Measurements from ENCODE around the gene RYK.

The RYK gene

DNA sequence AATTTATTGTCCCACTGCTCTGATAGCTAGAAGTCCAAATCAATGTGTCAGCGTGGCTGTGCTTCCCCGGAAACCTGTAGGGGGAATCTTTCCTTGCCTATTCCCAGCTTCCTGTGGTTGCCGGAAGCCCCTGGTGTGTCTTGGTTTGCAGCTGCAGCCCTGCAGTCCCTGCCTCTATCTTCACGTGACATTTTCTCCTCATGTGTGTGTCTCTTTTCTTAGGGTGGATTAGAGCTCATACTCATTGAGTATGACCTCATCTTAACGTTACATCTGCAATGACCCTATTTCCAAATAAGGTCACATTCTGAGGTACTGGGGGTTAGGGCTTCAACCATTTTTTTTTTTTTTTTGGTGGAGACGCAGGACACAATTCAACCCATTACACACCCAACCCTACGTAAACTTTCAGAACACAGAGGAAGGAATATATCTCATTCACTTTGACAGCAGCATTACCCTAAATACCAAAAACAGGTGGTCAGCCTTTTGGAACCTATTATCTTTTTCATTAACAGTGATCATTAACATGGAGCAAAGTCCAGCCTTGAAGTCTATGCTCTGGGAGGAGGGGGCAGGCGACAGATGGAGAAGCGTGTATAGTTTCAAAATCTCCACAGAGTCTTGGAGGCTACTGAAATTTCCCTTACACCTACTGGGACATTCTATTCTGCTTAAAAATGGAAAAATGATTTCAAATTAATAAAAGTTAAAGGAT lies 88.6 kb downstream of the RYK start:
- no peak overlapping the region for H3K27ac ChIP-seq
- DNase-seq (ENCODE audit: low read depth, low spot score): no peak

DNA sequence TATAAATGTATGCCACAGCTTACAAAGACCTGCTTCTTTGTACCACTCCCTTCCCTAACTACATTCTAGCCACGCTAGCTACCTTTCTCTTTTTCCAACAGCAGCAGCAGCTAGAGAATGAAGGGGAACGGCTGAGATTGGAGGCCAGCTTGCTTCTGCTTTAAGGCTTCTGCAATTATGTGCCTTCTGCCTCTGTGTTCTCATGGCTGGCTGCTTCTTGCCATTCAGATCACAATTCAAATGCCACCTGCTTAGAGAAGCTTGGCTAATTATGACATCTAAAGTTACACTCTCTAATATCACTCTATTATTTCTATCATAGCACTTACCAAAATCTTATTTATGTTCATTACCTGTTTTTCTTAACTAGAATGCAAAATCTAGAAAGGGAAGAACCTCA lies 95.2 kb downstream of the RYK start:
- DNase-seq (ENCODE audit: low read depth, low spot score): no peak

DNA sequence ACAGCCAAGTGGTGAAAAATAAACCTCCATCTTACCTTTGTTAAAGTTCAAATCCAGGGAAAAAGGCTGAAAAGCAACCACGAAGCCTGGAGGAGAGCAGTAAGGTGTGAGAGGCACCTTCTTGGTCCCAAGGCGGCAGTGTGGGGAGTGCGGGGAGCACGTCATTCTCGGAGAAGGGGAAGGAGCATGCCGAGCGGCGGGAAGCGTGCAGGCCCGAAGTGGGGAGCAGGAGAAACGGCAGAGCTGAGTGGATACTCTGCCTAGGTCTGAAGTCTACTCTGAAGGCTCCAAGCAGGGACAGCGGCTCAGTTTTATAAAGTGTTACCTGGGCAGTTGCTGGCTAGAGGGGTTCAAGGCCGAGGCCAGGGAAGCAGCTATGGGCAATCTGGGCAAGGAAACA lies 96.9 kb downstream of the RYK start:
- no peak for DNase-seq (ENCODE audit: low read depth, low spot score)
- no peak overlapping the region for H3K27ac ChIP-seq

More for the DNA sequence above, 95.2 kb downstream of the RYK start:
- no peak overlapping the region for H3K27ac ChIP-seq

DNA sequence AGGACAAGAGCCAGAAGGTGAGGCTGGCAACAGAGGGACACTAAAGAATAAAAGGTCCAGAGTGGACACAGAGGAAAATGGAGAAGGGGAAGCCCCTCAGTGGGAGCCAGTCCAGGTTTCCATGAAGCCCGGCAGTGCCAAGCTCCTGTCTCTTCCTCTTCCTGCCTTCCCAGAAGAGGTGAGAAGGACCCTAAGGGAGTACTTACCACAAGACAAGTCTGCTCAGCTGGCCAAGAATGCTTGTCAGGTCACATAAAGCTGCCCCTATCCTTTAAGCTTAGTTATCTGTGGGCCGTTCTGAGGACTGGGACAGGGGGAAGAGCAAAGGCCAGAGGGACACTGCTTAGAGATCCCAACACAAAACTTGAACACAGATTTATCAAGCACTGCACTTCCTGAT lies 100.2 kb downstream of the RYK start:
- no peak overlapping the region for H3K27ac ChIP-seq
- no peak for DNase-seq (ENCODE audit: low read depth, low spot score)

DNA sequence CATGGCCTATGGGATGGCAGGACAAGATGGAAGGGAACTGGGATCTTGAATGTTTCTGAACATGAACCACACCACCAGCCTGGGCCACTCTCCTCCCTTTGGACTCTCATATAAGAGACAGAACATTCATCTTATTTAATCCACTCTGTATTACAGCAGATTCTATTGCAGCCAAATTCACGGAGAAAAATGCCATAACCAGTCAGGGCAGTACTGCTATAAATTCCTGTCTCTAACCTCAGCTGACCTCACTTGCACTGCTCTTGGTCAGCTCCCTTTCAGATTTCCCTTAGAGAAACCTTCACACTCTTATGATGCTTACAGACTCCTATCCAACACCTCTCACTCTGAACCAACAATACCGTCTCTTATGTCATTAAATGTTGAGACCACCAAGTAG lies 101.4 kb downstream of the RYK start:
- H3K27ac ChIP-seq: no peak overlapping the region
- DNase-seq (ENCODE audit: low read depth, low spot score): no peak

DNA sequence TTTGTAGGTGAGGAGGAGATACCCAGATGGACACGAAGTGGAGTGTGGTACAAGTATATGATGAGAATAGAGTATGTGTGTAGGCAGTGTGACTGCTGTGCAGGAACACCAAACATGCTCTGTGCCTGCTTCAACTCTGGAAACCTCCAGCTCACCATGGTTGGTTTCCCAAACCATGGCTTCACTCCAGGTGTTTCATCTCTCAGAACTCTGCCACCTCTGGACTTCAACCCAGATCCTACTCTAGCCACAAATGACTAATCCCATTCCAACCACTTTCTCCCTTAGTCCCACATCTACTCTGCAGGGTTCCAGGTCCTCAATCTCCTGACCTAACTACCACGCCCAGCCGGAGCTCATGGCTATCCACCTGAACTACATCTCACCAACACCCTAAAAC lies 102.1 kb downstream of the RYK start:
- DNase-seq (ENCODE audit: low read depth, low spot score): no peak
- H3K27ac ChIP-seq: no peak overlapping the region

DNA sequence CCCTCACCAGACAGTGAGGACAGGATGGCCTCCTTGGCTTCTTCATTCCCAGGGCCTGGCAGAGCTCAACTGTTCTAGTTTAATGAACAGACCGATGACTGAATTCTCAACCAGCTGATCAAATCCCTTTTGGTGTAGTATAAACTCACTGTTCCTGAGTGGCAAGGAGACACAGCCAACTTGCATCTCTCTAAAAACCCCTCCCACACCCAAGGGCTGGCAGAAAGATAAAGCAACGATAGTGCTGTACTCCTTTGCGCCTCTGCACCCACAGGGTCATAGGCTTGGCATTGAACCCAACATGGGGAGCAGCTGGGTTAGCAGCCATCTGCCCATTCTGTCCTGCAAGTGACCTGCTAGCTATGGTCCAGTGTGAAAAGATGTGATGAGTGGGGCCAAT lies 103.2 kb downstream of the RYK start:
- no peak for DNase-seq (ENCODE audit: low read depth, low spot score)

DNA sequence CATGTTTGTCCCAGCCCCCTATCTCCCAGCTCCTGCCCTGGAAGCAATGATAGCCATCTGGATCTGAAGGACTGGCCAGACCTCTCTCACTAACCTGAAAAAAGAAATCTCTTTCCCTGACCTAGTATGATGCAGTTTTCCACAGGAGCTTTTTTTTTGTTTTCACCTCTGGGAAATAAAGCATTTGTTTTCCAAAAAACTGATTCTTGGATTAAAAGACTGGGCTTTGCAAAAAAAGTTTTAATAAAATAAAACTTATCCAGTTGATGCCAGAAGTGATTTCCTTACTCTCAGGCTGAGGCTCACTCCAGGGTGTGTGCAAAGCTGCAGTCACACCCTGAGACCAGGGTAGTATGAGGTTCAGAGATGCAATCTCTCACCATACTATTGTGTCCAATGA lies 104.0 kb downstream of the RYK start:
- no peak for DNase-seq (ENCODE audit: low read depth, low spot score)
- H3K27ac ChIP-seq: no peak overlapping the region

More for the DNA sequence above, 103.2 kb downstream of the RYK start:
- no peak overlapping the region for H3K27ac ChIP-seq

DNA sequence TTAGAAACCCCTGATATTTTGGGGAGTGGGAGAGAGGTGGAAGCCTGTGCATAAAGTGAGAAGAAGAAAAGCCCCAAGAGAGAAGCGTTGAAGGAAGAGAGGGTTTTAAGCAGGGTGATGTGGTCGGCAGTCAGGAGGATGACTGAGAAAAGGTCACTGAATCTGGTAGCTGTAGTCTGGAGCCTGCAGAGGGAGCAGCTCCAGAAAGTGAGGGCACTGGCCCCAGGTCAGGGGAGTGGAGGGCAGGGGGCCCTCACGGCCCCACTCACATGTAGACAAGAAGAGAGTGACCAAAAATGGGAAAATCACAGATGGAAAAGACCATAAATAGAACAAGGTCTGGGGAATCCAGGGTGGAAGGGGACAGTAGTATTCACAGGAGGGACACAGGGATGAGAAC lies 105.5 kb downstream of the RYK start:
- no peak for DNase-seq (ENCODE audit: low read depth, low spot score)

DNA sequence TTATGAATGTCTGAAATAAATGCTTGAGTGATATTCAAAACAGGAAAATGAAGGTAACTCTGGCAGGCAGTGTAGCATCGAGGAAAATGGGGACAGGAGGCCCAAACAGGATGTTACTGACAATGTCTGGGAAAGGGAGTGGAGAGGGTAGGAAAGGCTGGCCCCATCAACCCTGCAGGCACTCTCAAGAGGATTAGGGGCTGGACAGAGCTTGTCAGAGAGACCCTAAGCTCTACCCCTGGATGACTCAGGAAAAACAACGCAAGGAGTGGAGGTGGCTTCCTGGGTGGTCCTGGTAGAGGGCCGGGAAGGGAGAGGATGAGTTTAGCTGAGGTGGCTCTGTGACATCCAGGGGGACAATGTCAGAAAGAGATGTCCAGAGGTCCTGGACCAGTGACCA lies 106.0 kb downstream of the RYK start:
- no peak overlapping the region for H3K27ac ChIP-seq
- DNase-seq (ENCODE audit: low read depth, low spot score): no peak

More for the DNA sequence above, 105.5 kb downstream of the RYK start:
- H3K27ac ChIP-seq: no peak overlapping the region

DNA sequence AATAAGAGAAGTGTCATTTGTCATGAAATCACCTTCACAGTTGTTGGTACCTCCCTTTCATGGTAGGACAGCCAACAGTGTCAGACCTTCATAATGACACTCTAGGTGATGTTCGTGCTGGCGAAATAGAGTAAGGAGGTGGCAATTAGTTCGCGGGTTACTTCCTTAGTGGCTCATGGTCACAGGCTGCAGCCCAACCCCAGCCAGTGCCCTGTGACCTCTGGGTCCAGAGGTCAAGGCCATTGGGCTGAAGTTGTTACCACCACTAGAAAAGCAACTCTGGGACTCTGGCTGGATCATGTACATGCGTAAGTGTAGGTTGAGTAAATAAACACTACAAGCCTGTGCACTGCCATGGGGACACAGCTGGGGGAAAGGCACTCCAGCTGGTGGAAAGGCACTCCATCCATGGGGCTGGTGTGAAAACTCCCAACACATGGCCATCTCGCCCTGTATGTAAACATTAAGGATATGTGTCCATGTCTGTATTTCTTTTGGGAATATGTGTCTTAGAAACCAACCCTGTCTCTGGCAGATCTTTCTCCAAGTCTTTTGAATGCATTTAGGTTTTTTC lies 106.7 kb downstream of the RYK start:
- H3K27ac ChIP-seq: no peak overlapping the region
- no peak for DNase-seq (ENCODE audit: low read depth, low spot score)

DNA sequence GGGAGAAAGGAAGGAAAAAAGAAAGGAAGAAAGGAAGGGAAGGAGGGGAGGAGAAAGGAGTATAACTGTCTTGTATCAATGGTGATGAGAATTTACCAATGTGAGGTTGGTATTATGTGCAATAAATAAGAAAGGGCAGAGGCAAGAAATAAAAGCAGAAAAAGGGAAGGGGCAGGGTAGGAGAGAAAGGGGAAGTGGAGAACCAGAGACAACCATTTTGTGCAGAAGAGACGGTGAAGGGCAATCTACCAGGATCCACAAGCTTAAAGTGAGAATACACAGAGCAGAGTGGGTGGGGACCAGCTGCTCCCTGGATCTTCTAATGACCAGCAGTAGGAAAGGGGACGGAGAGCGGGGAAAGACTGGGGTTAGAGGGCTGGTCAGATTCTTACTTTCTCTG lies 114.1 kb downstream of the RYK start:
- no peak overlapping the region for H3K27ac ChIP-seq
- no peak for DNase-seq (ENCODE audit: low read depth, low spot score)

DNA sequence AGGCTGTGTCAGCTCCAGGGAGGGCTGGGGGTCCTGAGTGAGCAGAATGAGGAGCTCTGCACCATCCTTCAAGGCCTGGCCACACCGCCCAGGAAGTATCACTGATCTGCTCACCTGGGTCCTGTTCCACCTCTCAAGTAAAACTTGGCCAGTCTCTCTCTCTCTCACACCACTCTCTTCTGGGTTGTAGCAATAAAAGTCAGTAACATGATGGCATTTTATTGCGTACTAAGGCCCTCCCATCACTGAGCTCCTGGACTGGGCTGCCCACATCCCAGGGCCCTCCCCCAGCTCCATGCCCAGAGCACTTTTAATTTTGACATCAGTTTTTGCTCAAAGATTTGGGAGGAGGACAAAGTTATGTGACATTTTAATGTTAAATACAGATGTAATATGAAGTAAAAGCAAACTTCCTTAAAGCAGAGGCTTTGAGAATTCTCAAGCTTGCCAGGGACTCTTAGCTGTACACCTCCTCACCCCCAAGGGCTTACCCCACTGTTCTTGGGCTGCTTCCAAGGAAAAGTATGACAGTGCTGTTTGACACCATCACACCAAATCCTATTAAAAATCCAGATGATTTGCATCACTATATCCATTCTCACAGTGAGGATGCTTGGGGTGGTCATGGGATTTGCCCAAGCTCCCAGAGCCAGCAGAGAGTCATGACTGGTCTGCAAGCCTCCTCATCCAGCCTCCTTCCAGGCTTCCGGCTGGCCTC lies 115.8 kb downstream of the RYK start:
- DNase-seq (ENCODE audit: low read depth, low spot score): no peak

DNA sequence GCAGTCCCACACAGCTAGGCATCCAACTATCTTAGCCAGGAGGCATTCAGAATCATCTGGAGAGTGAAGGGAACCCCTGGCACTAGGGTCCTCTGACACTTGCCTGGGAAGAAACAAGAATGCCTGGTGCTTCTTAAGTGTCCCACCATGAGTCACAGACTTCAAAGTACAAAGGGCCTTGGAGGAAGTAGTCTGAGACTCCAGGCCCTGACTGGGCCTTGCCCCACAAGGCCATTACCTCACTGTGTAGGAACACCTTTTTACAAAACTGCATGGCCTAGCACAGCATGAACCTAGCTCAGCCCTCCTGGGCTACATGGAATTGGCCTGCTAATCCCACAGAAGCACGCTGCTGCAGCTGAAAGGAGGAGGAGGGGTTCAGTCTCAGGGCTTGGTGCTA lies 116.4 kb downstream of the RYK start:
- no peak overlapping the region for H3K27ac ChIP-seq
- DNase-seq (ENCODE audit: low read depth, low spot score): no peak

More for the DNA sequence above, 115.8 kb downstream of the RYK start:
- H3K27ac ChIP-seq: no peak overlapping the region

DNA sequence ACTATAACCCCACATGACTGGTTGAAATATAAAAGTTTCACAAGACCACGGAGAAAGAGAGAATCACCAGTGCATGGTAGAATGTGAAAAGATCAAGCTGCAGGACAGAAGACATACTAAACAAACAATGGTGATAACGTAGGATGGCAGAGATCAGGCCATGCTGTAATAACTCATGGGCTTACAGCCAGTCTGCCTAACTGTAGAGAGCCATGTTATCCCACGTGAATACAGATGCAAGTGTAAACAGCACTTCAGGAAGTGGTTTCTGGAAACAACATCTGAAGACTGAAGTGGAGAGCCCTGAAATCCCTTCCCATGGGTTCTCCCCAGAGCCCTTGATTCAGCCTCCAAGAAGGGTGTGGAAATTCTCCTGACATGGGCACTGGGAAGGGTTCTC lies 117.7 kb downstream of the RYK start:
- no peak overlapping the region for H3K27ac ChIP-seq
- no peak for DNase-seq (ENCODE audit: low read depth, low spot score)

DNA sequence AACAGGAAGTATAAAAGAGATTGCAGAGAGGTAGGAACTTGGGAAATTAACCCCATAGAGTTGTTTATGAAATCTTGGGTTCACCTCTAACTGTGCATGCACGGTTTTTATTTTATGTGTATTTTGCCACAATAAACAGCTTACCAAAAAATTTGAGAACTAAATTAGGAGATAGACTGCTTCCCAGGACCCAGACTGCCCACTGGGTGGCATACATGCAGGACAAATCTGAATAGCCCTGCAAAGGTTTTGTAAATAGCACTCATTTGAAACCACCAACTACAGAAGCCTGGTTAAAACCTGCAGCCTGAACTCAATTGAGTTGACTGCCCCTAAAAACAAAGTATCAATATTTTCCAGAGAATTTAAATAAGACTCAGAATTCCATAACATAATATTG lies 124.5 kb downstream of the RYK start:
- H3K27ac ChIP-seq: no peak overlapping the region
- DNase-seq (ENCODE audit: low read depth, low spot score): no peak

DNA sequence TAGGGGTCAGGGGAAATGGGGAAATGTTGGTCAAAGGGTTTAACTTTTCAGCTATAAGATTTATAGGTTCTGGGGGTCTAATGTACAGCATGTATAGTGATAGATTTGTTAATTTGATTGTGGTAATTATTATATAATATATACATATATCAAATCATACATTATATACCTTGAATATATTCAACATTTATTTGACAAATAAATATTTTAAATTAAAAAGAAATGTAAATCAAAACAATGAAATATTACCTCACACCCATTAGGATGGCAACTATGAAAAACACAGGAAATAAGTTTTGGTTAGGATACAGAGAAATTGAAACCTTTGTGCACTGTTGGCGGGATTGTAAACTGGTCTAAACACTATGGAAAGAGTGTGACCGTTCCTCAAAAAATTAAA lies 135.9 kb downstream of the RYK start:
- no peak overlapping the region for H3K27ac ChIP-seq
- no peak for DNase-seq (ENCODE audit: low read depth, low spot score)

DNA sequence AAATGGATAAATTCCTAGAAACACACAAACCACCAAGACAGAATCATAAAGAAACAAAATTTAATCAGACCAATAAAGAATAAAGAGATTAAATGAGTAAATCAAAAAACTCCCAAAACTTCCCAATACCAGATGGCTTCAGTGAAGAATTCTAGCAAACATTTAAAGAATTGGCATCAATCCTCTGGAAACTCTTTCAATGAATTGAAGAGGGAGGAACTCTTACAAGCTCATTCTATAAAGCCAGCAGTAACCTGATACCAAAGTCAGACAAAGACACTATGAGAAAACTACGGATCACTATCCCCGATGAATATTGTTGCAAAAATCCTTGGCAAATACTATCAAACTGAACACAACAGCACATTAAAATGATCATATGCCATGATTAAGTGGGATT lies 139.0 kb downstream of the RYK start:
- no peak overlapping the region for H3K27ac ChIP-seq
- DNase-seq (ENCODE audit: low read depth, low spot score): no peak

DNA sequence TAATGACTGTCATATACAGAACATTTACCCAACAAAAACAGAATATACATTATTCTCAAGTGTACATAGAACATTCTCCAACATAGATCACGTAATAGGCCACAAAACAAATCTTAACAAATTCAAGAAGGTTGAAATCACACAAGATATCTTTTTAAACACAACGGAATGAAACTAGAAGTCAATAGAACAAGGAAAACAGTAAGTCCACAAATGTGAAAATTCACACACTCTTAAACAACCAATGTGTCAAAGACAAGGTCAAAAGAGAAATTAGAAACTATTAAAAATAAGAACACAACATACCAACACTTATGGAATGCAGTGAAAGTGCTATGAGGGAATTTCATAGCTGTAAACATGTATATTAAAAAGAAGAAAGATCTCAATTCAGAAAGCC lies 139.7 kb downstream of the RYK start:
- DNase-seq (ENCODE audit: low read depth, low spot score): no peak
- no peak overlapping the region for H3K27ac ChIP-seq

Data from epithelial cell of prostate (primary cell).